HT1080 (cell line): ENCODE measurements around the gene POLR2A. TPM values are rescaled to one million over a fixed set of nuclear protein-coding genes. Genes with fewer than 3 reads are reported as not detected.

Experiments used
- DNase-seq: peaks from one replicate; pipeline ENCODE4 v3.0.0-alpha.2; 2015; ENCODE audit warnings: low read depth
- small RNA-seq: library from RNA; depleted of rRNA; stranded (forward); fragments of <200 nt; gene quantifications from one replicate; pipeline ENCODE3, GENCODE V24; 2014
- total RNA-seq: library from RNA; depleted of rRNA; stranded (reverse); fragments of >200 nt; shearing (Covaris generic); gene quantifications from 2 replicates; pipeline ENCODE4 v1.2.3, GENCODE V29; 2014; rRNA removed

POLR2A gene
- total RNA-seq, 1 experiment from 2014 or later = 44.6 TPM

- DNase-seq = no peak
Measured at GRCh38 chr17:7548585-7549400, 64.6 kb downstream of the POLR2A start, which contains the start of gene TNFSF12. TNFSF12 (plus strand) TSS chr17:7549058; CDS start chr17:7549154, 96 bp downstream.

Small RNA genes within 50 kb of the gene (small RNA-seq; reads per million reads assigned to genes)
- not detected for gene RF00019

Other genes starting within 250 kb of the POLR2A start
- gene DVL2, start 249.8 kb upstream of the POLR2A start, total RNA-seq = 45.2 and 57.0 TPM in 2 replicates
- 94.0 and 115 TPM in 2 replicates for gene PHF23, start 244.9 kb upstream of the POLR2A start, total RNA-seq
- 191 and 331 TPM in 2 replicates for gene GABARAP, start 241.9 kb upstream of the POLR2A start, total RNA-seq
- gene CTDNEP1, start 232.6 kb upstream of the POLR2A start, total RNA-seq = 43.6 and 79.9 TPM in 2 replicates
- gene ELP5, start 232.2 kb upstream of the POLR2A start, total RNA-seq = 68.1 and 78.2 TPM in 2 replicates
- not detected in 2 replicates for gene CLDN7, start 221.9 kb upstream of the POLR2A start, total RNA-seq
- gene SLC2A4, start 202.6 kb upstream of the POLR2A start, total RNA-seq = 0.03 TPM in 1 of 2 replicates, not detected in the other
- not detected in 2 replicates for gene YBX2, start 189.7 kb upstream of the POLR2A start, total RNA-seq
- gene EIF5A, start 176.7 kb upstream of the POLR2A start, total RNA-seq = 1,448 and 1,578 TPM in 2 replicates
- gene GPS2, start 169.0 kb upstream of the POLR2A start, total RNA-seq = 125 and 135 TPM in 2 replicates
- gene NEURL4, start 155.0 kb upstream of the POLR2A start, total RNA-seq = 20.7 TPM in 2 replicates
- gene ACAP1, start 147.8 kb upstream of the POLR2A start, total RNA-seq = 0.90 and 2.2 TPM in 2 replicates
- 4.7 and 5.8 TPM in 2 replicates for gene KCTD11, start 132.2 kb upstream of the POLR2A start, total RNA-seq
- gene TMEM95, start 129.2 kb upstream of the POLR2A start, total RNA-seq = not detected in 2 replicates
- gene TNK1, start 103.3 kb upstream of the POLR2A start, total RNA-seq = 0.24 TPM in 1 of 2 replicates, not detected in the other
- gene PLSCR3, start 89.8 kb upstream of the POLR2A start, total RNA-seq = 31.7 and 36.7 TPM in 2 replicates
- 54.1 and 72.6 TPM in 2 replicates for gene TMEM256, start 80.3 kb upstream of the POLR2A start, total RNA-seq
- 6.1 and 7.4 TPM in 2 replicates for gene NLGN2, start 76.5 kb upstream of the POLR2A start, total RNA-seq
- not detected in 2 replicates for gene SPEM1, start 64.0 kb upstream of the POLR2A start, total RNA-seq
- not detected in 2 replicates for gene SPEM2, start 58.8 kb upstream of the POLR2A start, total RNA-seq
- not detected in 2 replicates for gene SPEM3, start 55.5 kb upstream of the POLR2A start, total RNA-seq
- gene TMEM102, start 48.9 kb upstream of the POLR2A start, total RNA-seq = 0.23 and 0.43 TPM in 2 replicates
- gene FGF11, start 44.9 kb upstream of the POLR2A start, total RNA-seq = 0.23 and 0.37 TPM in 2 replicates
- gene CHRNB1, start 39.3 kb upstream of the POLR2A start, total RNA-seq = 6.0 and 7.9 TPM in 2 replicates
- 13.1 and 18.1 TPM in 2 replicates for gene ZBTB4, start 4.7 kb upstream of the POLR2A start, total RNA-seq
- gene SLC35G6, start 2.9 kb upstream of the POLR2A start, total RNA-seq = not detected in 2 replicates
- gene TNFSF12, start 64.7 kb downstream of the POLR2A start, total RNA-seq = 3.2 and 5.6 TPM in 2 replicates
- gene TNFSF13, start 74.4 kb downstream of the POLR2A start, total RNA-seq = 0.37 and 0.63 TPM in 2 replicates
- 138 and 141 TPM in 2 replicates for gene SENP3, start 77.6 kb downstream of the POLR2A start, total RNA-seq
- 55.2 and 75.8 TPM in 2 replicates for gene CD68, start 95.3 kb downstream of the POLR2A start, total RNA-seq
- gene MPDU1, start 99.5 kb downstream of the POLR2A start, total RNA-seq = 148 and 177 TPM in 2 replicates
- gene SOX15, start 105.7 kb downstream of the POLR2A start, total RNA-seq = 0.31 and 1.8 TPM in 2 replicates
- gene FXR2, start 130.5 kb downstream of the POLR2A start, total RNA-seq = 54.4 and 60.7 TPM in 2 replicates
- gene SAT2, start 143.5 kb downstream of the POLR2A start, total RNA-seq = 18.6 and 20.8 TPM in 2 replicates
- not detected in 2 replicates for gene SHBG, start 145.8 kb downstream of the POLR2A start, total RNA-seq
- gene ATP1B2, start 166.6 kb downstream of the POLR2A start, total RNA-seq = not detected in 2 replicates
- gene TP53, start 203.1 kb downstream of the POLR2A start, total RNA-seq = 29.5 and 47.7 TPM in 2 replicates
- 25.2 and 29.2 TPM in 2 replicates for gene WRAP53, start 204.1 kb downstream of the POLR2A start, total RNA-seq
- gene EFNB3, start 220.8 kb downstream of the POLR2A start, total RNA-seq = 5.7 and 7.7 TPM in 2 replicates
- gene DNAH2, start 233.4 kb downstream of the POLR2A start, total RNA-seq = not detected in 2 replicates